Heart left ventricle (tissue), 16 donors: Measurements from ENCODE around the gene GNG7. TPM values are rescaled to one million over a fixed set of nuclear protein-coding genes. Genes with fewer than 3 reads are reported as not detected.

Source experiments
- ATAC-seq, 4 donors: fragments of 200-7000 bp; cut with Tn5 transposase; one replicate each; pipeline ENCODE4 v1.9.1; 2020 to 2022; ENCODE audit warnings: moderate library complexity in 4 of 4, mild to moderate bottlenecking in 3 of 4, moderate number of reproducible peaks in 1 of 4
- DNase-seq, 5 donors: peaks; one replicate each; pipeline ENCODE4 v3.0.0-alpha.2; 2020
- H3K27ac ChIP-seq, 12 donors: fragments of 200-600 bp; sonication (generic) in 4 of 12; one replicate each; pipeline versions ENCODE4 v1.5.0 to v1.8.0; 2016 to 2022; ENCODE audit warnings: mild to moderate bottlenecking in 2 of 12
- H3K27me3 ChIP-seq, 9 donors: fragments of 200-600 bp; sonication (generic) in 2 of 9; one replicate each; pipeline versions ENCODE4 v1.5.1 to v1.8.0; 2016 to 2022; ENCODE audit warnings: mild to moderate bottlenecking in 3 of 9
- H3K36me3 ChIP-seq, 9 donors: fragments of 200-600 bp; sonication (generic) in 2 of 9; one replicate each; pipeline versions ENCODE4 v1.5.0 to v1.8.0; 2018 to 2022; ENCODE audit warnings: mild to moderate bottlenecking in 2 of 9
- H3K4me1 ChIP-seq, 12 donors: fragments of 200-600 bp; sonication (generic) in 4 of 12; one replicate each; pipeline versions ENCODE4 v1.5.0 to v1.8.0; 2016 to 2022; ENCODE audit warnings: mild to moderate bottlenecking in 3 of 12
- H3K4me3 ChIP-seq, 12 donors: fragments of 200-600 bp; sonication (generic) in 4 of 12; one replicate each; pipeline versions ENCODE4 v1.5.0 to v1.8.0; 2017 to 2022; ENCODE audit warnings: mild to moderate bottlenecking in 9 of 12, moderate library complexity in 4 of 12
- H3K9me3 ChIP-seq, 12 donors: fragments of 200-600 bp; sonication (generic) in 4 of 12; one replicate each; pipeline versions ENCODE4 v1.5.0 to v1.8.0; 2016 to 2022; ENCODE audit warnings: mild to moderate bottlenecking in 1 of 12
- POLR2A ChIP-seq, 2 donors: fragments of 450-650 bp; IDR thresholded peaks; one replicate each; pipeline ENCODE4 v1.6.1; 2017; ENCODE audit warnings: antibody characterized with exemption in 2 of 2, mild to moderate bottlenecking in 2 of 2, moderate library complexity in 2 of 2
- WGBS, 4 donors: extraction: QIAGEN DNeasy Blood & Tissue Kit in 2 of 4; methylation state at CpG; one replicate each; pipeline versions ENCODE4 v1.1.5 to v1.1.7; 2013 to 2018; 5-methylcytosine and 5-hydroxymethylcytosine counted together
- intact Hi-C, 10 donors: fragments of 100-400 bp; cut with DNase I; formaldehyde crosslinking; loops; one replicate each; pipeline versions ENCODE4 v1.11.1 to v1.14.2; 2022
- polyA plus RNA-seq, 2 donors: library from polyadenylated mRNA; stranded (reverse); fragments of 200-250 nt; gene quantifications; one replicate each; pipeline ENCODE4 v1.2.3, GENCODE V29; 2013
- total RNA-seq, 9 donors: library from RNA; depleted of rRNA in 2 of 9; stranded (reverse); fragments of >200 nt in 2 of 9; fragmentation: NEBNext Ultra II Directional in 3 of 9; extraction: Animal tissue kit (Norgen Biotek cat#: 25700) in 3 of 9; gene quantifications; one replicate each; pipeline versions ENCODE4 v1.1.0 to v1.2.4, GENCODE V29; 2016 to 2023
- TF ChIP-seq, protein P1 (sequence below), 12 donors: fragments of 200-600 bp; sonication (generic) in 4 of 12; IDR thresholded peaks; one replicate each; pipeline versions ENCODE4 v1.5.0 to v1.8.0; 2018 to 2022; ENCODE audit warnings: antibody characterized with exemption in 12 of 12, mild to moderate bottlenecking in 5 of 12
- donor health status: ischemic (EF 13 %, LVEDD 7.1; RV severe dilation, severe dysfunction).
- donor health status: healthy with polysubstance abuse.
- donor health status: DM: no; HTN: yes; CAD: no.
- donor health status: DM: no; HTN: no; CAD: no.
- donor health status: ischemic (EF 25% LVEDD 6.9; RV normal size, moderate dysfunction).
- donor health status: ischemic (EF 25% LVEDD 5.7; RV mildly dilated, moderate dysfunction).
- donor health status: healthy.
- donor health status: DM: yes; HTN: yes; CAD: no.
- donor health status: ischemic (EF 35%, LVEDD 5.7; RV mildly dilated, moderate dysfunction).
- donor health status: nonischemic (EF 11% LVEDD 7.7; RV severe dilation, severe dysfunction).
- donor health status: DM: yes; HTN: yes; CAD: no.
- donor health status: PGD.
- donor health status: ischemic (EF 29% LVEDD 5.4; RV normal size, mild dysfunction).
- donor health status: nonischemic (EF 23%, LVEDD 6.1; RV moderate dilation, normal function).

The GNG7 gene
- total and polyA plus RNA-seq, 11 donors, result 11.7 to 46.4 (median 24.0) TPM

DNA sequence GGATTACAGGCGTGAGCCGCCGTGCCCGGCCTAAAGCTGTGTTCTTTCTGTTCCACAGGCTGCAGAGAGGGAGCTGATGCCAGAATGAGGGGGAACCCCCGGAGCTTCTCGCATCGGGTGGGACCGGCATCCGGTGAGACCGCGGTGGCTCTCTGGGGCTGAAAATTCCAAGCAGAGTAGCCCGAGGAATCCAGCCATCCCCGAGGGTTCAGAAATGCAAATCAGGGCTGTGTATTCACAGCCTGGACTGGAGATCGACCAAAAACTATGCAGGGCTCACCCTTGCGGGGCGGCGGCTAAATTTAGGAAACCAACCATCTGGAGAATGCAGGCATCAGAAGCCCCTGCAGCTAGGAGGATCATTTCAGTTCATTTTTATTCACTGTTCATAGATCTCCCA lies 99.2 kb downstream of the GNG7 start:
- Histone ChIP-seq H3K27me3 (no peaks in the 10 kb centered on the region), H3K4me1 (peaks cover 0 to 40% (median 22%) of the 10 kb centered on the region in 12 donors), H3K36me3 (no peaks in the 10 kb centered on the region), H3K4me3 (peak overlapping the region in 9 of 12 donors; percentile 7 to 42 (median 19)), H3K9me3 (peaks cover 0 to 6% (median 0%) of the 10 kb centered on the region in 12 donors), H3K27ac (peak overlapping the region; percentile 54 to 94 (median 82))
- ATAC-seq, result peak; percentile 19 to 44 (median 44)
- intact Hi-C loops, result loop anchor here in 2 of 10 donors (1.0 to 2.0 kb wide), 2 partner anchors 108 to 127 kb away; partner anchors contain the start of gene GADD45B (in 1 of the 2)
- no peak for TF ChIP-seq POLR2A (IDR thresholded peaks at IDR 0.05)
- TF ChIP-seq, protein P1, sequence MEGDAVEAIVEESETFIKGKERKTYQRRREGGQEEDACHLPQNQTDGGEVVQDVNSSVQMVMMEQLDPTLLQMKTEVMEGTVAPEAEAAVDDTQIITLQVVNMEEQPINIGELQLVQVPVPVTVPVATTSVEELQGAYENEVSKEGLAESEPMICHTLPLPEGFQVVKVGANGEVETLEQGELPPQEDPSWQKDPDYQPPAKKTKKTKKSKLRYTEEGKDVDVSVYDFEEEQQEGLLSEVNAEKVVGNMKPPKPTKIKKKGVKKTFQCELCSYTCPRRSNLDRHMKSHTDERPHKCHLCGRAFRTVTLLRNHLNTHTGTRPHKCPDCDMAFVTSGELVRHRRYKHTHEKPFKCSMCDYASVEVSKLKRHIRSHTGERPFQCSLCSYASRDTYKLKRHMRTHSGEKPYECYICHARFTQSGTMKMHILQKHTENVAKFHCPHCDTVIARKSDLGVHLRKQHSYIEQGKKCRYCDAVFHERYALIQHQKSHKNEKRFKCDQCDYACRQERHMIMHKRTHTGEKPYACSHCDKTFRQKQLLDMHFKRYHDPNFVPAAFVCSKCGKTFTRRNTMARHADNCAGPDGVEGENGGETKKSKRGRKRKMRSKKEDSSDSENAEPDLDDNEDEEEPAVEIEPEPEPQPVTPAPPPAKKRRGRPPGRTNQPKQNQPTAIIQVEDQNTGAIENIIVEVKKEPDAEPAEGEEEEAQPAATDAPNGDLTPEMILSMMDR (IDR thresholded peaks at IDR 0.05), result no peak
- WGBS, 4 donors, result 12 to 21% (median 16%) methylated on average over 8 to 17 of the region's 17 CpGs
- peak in 4 of 5 donors; percentile 55 to 81 (median 76) for DNase-seq

DNA sequence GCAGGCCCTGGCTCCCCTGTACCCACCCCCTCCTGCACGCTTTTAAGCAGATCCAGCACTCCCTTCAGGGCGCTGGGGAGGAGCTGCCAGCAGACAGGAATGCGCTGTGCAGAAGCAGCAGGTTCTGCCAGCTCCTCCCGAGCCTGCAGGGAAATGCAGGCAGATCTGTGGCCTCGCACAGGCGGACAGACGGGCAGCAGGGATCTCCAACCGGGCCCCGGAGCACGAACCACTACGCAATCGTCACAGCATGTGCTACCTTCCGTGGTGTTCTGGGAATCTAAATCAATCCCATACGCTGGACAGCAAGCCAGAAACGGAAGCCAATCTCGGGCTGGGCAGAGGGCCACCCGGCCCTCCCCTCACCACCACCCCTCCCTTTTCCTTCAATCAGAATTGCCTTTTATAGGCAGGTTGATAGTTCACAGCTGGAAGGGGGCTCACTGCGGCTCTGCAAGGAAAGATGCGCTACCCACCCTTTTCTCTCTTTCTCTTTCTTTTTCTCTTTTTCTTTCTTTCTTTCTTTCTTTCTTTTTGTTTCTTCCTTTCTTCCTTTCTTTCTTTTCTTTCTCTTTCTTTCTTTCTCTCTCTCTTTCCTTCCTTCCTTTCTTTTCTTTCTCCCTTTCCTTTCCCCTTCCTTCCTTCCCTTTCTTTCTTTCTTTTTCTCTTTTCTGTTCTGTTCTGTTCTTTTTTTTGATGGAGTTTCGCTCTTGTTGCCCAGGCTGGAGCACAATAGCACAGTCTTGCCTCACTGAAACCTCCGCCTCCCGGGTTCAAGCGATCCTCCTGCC lies 99.9 kb downstream of the GNG7 start:
- Histone ChIP-seq H3K36me3 (no peaks in the 10 kb centered on the region), H3K27me3 (no peaks in the 10 kb centered on the region), H3K27ac (peak overlapping the region; percentile 54 to 94 (median 82)), H3K9me3 (peaks cover 0 to 6% (median 0%) of the 10 kb centered on the region in 12 donors), H3K4me3 (peak overlapping the region in 9 of 12 donors; percentile 7 to 42 (median 19)), H3K4me1 (peaks cover 0 to 40% (median 22%) of the 10 kb centered on the region in 12 donors)
- TF ChIP-seq, protein P1 (IDR thresholded peaks at IDR 0.05), result peak in 1 of 12 donors; percentile 8
- peak in 1 of 2 donors; percentile 51 for TF ChIP-seq POLR2A (IDR thresholded peaks at IDR 0.05)
- DNase-seq (peak; percentile 72 to 95 (median 88)), ATAC-seq (peak; percentile 83 to 95 (median 88))
- 26 to 34% (median 29%) methylated on average over 16 to 23 of the region's 23 CpGs for WGBS, 4 donors
- intact Hi-C loops, result loop anchor here in 3 of 10 donors (1.0 to 2.0 kb wide), 4 partner anchors 56 to 126 kb away; partner anchors contain the start of gene GADD45B (in 1 of the 3)

DNA sequence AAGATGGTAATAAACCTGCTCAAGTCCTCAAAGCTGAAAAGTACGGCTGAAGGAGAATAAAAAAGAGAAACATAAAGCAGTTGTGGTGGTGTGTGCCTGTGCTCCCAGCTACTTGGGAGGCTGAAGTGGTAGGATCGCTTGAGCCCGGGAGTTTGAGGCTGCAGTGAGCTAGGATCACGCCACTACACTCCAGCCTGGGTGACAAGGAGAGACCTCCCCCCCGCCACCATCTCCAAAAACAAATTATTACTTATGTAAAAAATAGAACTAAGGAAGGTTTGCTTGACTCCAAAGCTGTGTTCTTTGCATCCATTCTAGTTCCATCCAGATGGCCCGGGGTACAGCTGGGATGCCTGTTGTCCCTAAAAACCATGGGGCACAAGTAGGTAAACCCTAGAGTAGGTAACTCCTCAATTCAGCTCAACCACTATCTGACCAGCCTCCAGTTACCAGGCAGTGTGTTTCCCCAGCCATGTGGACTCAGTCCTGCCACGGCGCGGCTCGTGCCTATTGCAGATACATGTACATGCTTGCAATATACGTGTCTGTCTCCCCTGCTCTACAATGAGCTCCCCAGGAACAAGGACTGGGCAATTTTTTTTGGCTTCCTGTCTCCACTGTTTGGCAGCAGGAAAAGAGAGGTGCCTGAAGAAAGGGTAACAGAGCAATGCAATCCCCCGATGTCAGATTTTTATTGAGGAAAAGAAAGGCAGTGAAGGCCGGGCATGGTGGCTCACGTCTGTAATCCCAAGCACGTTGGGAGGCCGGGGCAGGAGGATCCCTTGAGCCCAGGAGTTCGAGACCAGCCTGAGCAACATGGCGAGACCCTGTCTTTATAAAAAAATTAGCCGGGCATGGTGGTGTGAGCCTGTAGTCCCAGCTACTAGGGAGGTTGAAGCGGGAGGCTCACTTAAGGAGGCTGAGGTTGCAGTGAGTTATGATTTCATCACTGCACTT lies 101.3 kb downstream of the GNG7 start:
- intact Hi-C loops, result no loop called here
- Histone ChIP-seq H3K4me1 (peaks cover 0 to 37% (median 22%) of the 10 kb centered on the region in 12 donors), H3K36me3 (no peaks in the 10 kb centered on the region), H3K27ac (peak overlapping the region in 5 of 12 donors; percentile 80 to 94 (median 84)), H3K27me3 (no peaks in the 10 kb centered on the region), H3K4me3 (no peak overlapping the region), H3K9me3 (peaks cover 0 to 6% (median 0%) of the 10 kb centered on the region in 12 donors)
- WGBS, 4 donors, result 88 to 93% (median 90%) methylated on average over 20 of the region's 20 CpGs
- ATAC-seq (no peak), DNase-seq (no peak)
- TF ChIP-seq, protein P1 (IDR thresholded peaks at IDR 0.05), result no peak
- TF ChIP-seq POLR2A (IDR thresholded peaks at IDR 0.05), result no peak
